Measurements from ENCODE around the gene ANP32B.

DNA sequence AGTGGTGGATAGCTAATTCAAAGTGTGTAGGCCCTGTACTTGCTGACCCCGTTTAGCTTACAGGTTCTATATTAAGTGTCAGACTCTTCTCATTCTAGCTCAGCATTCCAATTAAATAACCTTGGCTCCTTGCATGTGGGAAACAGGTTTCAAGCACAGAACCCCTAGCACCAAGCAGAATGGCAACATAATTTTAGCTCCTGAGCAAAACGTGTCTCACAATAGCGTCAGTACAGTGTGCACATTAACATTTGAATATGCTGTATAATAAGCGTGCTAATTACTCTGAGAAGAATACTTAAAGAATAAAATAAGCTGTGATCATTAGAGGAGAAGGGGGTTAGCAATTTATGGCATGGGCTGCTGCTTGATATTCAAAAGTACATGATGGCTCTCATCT lies 21.0 kb upstream of the ANP32B start:
- TF ChIP-seq POLR2A (IDR thresholded peaks at IDR 0.05) (no peak), CTCF (IDR thresholded peaks at IDR 0.05) (no peak)
